H7 (cell line): ENCODE data around the gene EML1. TPM values are rescaled to one million over a fixed set of nuclear protein-coding genes. Genes with fewer than 3 reads are reported as not detected.
A peak's percentile ranks its signal among the peaks of the same experiment; 100 is the strongest.
"Not testable (repeated sequence)": the region's sequence is repeated elsewhere in the genome, so short reads cannot be mapped to it uniquely, and the experiment has no call there.

ENCODE experiments used
- DNase-seq: peaks from one replicate; pipeline ENCODE4 v3.0.0; 2012
- H3K27me3 ChIP-seq: 2 replicates; pipeline ENCODE4 v1.6.0; 2011; ENCODE audit warnings: mild to moderate bottlenecking, low read length; ENCODE audit not compliant: control insufficient read depth, insufficient read depth
- H3K36me3 ChIP-seq: replicated peaks from 2 replicates; pipeline ENCODE4 v1.5.1; 2011; ENCODE audit warnings: low read length; ENCODE audit not compliant: control insufficient read depth, insufficient read depth
- H3K4me3 ChIP-seq: 2 replicates; pipeline ENCODE4 v1.5.1; 2011; ENCODE audit warnings: low read depth, mild to moderate bottlenecking, control low read depth, low read length, moderate library complexity; ENCODE audit not compliant: insufficient read depth
- total RNA-seq: library from RNA; depleted of rRNA; stranded (reverse); fragments of >200 nt; shearing (Covaris generic); gene quantifications from 2 replicates; pipeline ENCODE4 v1.2.3, GENCODE V29; 2014

Gene EML1
- total RNA-seq, 1 experiment from 2014 or later = 19.1 TPM

DNA sequence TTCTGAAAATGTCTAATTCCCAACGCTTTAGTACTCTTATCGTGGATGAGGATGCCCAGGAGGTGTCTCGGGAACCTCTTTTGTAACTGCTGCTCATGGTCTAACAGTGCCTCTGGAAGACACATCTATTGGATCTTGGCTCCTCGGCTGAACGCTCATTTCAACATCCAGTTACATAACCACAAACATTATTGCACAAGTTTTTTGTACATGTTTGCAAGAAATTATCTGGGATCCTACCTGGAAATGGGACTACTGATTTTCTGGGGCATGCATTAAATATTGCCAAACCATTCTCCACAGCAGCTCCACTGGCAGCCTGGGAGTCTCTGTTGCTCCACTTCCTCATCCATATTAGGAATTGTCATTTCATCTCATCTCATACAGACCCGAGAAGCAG, 154.5 kb downstream of the EML1 start:
- Histone ChIP-seq H3K36me3 (no peaks in the 10 kb centered on the region), H3K4me3 (no peak overlapping the region), H3K27me3 (no peaks in the 10 kb centered on the region; the same call in 1 of the 2 replicates)
- DNase-seq = no peak

DNA sequence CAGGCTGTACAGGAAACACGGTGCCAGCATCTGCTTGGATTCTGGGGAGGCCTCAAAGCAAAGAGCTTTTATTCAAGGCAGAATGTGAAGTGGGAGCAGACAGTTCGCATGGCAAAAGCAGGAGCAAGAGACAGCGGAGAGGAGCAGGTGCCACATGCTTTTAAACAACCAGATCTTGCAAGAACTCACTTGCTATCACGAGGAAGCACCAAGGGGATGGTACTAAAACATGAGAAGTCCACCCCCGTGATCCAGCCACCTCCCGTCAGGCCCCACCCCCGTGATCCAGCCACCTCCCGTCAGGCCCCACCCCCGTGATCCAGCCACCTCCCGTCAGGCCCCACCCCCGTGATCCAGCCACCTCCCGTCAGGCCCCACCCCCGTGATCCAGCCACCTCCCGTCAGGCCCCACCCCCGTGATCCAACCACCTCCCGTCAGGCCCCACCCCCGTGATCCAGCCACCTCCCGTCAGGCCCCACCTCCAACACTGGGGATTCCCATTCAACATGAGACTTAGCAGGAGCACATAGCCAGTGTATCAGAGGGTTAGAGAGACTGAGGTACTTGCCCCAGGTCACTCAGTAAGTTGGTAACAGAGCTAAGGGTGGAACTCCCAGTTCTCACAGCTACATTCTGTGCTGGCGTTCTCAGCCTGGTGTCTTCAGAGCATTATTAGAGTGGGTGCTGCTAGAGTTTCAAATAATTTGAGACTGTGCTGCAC, 156.0 kb downstream of the EML1 start:
- peak; percentile 58 for DNase-seq
- H3K36me3 ChIP-seq = not testable (repeated sequence)

DNA sequence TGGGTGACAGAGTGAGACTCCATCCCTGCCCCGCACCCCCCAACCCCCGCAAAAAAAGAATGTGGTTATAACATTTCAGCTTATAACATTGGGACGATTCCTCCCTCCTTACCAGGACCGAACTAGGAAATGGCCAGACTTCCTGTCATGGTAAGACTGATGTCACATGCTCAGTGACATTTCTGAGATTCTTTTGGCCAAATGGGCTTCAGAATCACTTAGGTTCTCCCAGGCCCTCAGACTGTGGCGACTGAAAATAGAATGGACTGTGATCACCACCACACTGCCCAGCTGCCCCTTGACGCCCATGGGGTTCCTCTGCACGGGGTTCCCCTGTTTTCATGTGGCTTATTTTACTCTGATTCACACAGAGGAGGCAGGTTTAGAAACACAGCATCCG, 157.0 kb downstream of the EML1 start:
- no peaks in the 10 kb centered on the region; the same call in 1 of the 2 replicates for H3K27me3 ChIP-seq
- H3K4me3 ChIP-seq = no peak overlapping the region
- no peak for DNase-seq
- no peaks in the 10 kb centered on the region for H3K36me3 ChIP-seq

More for the DNA sequence above, 156.0 kb downstream of the EML1 start:
- not testable (repeated sequence) for H3K4me3 ChIP-seq, H3K27me3 ChIP-seq

DNA sequence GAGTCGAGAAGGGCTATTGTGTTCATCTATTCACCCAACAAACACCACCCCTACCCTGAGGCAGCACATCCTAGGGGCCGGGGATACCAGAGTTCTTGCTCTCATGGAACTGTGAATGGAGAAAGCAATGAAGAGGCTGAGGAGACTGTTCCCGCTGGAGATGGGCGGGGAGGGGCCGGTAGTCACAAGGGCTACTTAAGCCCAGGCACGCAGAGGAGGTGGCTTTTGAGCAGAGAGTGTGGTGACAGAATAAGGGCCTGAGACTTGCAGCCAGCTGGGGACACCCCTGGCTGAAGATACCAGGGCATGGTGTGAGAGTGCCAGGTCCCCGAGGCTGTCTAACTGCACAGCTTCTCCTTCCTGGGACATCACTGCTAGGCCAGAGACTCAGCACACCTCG, 157.9 kb downstream of the EML1 start:
- H3K27me3 ChIP-seq = no peaks in the 10 kb centered on the region; the same call in 1 of the 2 replicates
- no peaks in the 10 kb centered on the region for H3K36me3 ChIP-seq
- no peak overlapping the region for H3K4me3 ChIP-seq
- DNase-seq = no peak

DNA sequence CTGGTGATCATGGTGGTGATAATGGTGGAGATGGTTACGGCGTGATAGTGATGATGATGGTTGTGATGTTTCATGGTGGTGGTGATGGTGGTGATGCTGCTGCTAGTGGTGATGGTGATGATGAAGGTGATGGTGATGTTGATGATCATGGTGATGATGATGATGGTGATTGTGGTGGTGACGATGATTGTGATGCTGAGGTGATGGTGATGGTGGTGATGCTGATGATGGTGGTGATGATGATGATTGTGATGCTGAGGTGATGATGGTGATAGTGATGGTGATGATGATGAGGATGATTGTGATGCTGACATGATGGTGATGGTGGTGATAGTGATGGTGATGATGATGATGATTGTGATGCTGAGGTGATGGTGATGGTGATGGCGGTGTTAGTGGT, 158.8 kb downstream of the EML1 start:
- H3K36me3 ChIP-seq = no peaks in the 10 kb centered on the region
- H3K4me3 ChIP-seq = no peak overlapping the region
- DNase-seq = no peak
- H3K27me3 ChIP-seq = no peaks in the 10 kb centered on the region

DNA sequence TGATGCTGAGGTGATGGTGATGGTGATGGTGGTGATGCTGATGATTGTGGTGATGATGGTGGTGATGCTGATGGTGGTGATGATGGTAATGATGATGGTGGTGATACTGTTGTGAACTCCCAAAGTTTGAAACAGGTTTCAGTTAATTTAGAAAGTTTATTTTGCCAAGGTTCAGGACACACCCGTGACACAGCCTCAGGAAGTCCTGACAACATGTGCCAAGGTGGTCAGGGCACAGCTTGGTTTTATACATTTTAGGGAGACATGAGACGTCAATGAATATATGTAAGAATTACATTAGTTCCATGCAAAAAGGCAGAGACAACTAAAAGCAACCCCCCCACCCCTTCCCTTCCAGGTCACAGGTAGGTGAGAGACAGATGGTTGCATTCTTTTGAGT, 159.2 kb downstream of the EML1 start:
- H3K4me3 ChIP-seq = no peak overlapping the region
- no peaks in the 10 kb centered on the region for H3K27me3 ChIP-seq
- no peak for DNase-seq
- no peaks in the 10 kb centered on the region for H3K36me3 ChIP-seq

DNA sequence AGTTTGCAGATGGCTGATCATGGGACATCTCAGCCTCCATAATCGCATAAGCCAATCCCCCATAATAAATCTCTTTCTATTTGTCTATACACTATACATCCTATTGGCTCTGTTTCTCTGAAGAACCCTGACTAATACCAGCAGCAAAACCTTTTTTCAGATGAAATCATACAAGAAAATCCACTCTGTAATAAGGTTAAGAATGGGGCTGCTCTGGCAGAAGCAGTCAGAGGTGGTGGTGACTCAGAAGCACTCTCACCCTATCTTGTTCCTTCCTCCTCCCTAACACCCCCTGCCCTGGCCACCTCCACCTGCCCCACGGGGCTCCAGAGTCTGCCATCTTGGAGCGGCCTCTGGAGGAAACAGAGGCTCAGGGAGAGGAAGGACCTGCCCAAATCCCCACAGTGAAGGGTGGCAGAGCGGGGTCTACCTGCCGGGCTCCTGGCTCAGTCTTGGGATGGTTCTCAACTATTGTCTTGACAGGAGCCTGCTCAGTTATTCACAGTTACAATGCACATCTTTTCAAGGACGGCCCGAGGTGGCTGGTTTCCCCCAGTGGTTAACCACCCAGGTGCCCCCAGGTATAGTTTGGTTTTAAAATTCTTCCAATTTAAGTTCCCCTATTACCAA, 162.7 kb downstream of the EML1 start:
- Histone ChIP-seq H3K36me3 (no peaks in the 10 kb centered on the region), H3K27me3 (no peaks in the 10 kb centered on the region), H3K4me3 (no peak overlapping the region)
- DNase-seq = no peak

DNA sequence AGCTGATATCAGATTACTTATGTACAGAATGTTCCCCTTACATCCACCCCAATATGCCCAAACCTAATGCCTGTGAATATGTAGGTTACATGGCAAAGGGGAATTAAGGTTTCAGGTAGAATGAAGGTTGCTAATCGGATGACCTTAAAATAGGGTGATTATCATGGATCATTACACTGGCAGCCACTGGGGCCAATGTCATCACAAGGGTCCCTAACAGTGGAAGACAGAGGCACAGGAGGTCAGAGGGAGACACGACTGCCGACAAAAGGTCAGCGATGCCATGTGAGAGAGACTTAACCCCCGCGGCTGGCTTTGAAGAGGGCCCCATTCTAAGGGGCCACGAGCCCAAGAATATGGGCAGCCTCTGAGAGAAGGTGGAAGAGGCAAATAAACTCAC, 165.2 kb downstream of the EML1 start:
- Histone ChIP-seq H3K36me3 (no peaks in the 10 kb centered on the region), H3K27me3 (no peaks in the 10 kb centered on the region), H3K4me3 (no peak overlapping the region)
- no peak for DNase-seq

DNA sequence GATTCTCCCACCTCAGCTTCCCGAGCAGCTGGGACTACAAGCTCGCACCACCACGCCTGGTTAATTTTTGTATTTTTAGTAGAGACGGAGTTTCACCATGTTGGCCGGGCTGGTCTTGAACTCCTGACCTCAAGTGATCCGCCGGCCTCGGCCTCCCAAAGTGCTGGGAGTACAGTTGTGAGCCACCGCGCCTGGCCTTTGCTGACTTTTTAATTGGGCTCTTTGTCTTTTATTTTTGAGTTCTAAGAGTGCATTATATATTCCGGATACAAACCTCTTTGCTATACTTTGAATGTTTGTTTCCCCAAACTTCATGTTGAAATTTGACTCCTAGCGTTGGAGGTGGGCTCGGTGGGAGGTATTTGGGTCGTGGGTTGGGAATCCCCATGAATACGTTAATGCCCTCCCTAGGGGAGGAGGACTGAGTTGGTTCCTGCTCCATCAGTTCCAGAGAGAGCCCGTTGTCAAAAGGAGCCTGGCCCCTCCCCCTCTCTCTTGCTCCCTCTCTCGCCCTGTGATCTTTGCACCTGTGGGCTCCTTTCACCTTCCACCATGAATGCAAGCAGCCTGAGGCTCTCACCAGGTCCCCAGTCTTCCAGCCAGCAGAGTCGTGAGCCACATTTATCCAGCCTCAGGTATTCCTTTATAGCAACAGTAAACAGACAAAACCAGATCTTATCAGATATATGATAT, 168.8 kb downstream of the EML1 start:
- no peaks in the 10 kb centered on the region for H3K36me3 ChIP-seq
- peak; percentile 85 for DNase-seq

DNA sequence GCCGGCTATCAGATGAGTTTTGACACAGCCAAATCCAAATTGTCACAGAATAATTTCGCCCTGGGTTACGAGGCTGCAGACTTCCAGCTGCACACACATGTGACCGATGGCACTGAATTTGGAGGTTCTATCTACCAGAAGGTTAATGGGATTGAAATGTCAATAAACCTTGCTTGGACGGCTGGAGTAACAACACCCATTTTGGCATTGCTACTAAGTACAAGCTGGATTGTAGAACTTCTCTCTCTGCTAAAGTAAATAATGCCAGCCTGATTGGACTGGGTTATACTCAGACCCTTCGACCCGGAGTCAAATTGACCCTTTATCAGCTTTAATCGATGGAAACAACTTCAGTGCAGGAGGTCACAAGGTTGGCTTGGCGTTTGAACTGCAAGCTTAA, 171.8 kb downstream of the EML1 start:
- no peak for DNase-seq
- Histone ChIP-seq H3K36me3 (no peaks in the 10 kb centered on the region), H3K27me3 (peaks cover 11% of the 10 kb centered on the region), H3K4me3 (no peak overlapping the region)

More for the DNA sequence above, 168.8 kb downstream of the EML1 start:
- Histone ChIP-seq H3K27me3 (no peaks in the 10 kb centered on the region), H3K4me3 (no peak overlapping the region)

DNA sequence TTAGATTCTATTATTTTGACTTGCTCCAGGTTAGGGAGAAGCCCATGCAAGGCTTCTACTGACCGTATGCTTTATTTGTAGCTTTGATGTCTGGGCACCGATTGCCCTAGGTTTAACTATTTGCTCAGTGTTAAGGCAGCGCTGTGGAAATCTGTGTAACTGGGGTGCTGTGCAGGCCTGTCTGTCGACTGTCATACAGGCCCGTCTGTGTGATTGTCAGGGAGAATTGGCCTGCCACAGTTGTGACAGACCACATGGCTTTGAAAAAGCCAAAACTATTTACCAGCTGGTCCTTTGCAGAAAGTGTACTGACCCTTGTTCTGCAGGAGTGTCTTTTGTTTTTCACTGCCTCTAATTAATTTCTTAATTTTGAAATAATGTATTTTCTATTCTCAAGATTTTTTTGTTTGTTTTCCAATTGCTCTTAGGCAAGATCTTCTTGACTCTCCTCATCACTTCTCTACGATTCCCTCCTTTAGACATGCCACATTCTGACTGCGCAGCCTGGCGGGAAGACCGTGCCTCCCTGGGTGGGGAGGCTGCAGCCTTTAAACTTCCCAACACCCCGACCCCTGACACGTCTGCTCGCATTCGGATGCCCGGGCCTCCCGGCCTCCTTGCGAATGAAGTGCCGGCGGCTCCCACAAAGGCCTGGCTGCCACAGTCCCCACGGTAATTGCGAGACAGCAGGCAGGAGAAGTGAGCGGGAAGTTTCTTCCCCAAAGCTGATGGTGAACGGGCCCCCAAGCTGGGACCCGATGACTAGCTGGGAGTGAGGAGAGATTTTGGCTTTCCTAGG, 173.0 kb downstream of the EML1 start:
- no peak overlapping the region for H3K4me3 ChIP-seq
- peaks cover 20% of the 10 kb centered on the region for H3K27me3 ChIP-seq
- no peaks in the 10 kb centered on the region for H3K36me3 ChIP-seq
- DNase-seq = peak; percentile 42

DNA sequence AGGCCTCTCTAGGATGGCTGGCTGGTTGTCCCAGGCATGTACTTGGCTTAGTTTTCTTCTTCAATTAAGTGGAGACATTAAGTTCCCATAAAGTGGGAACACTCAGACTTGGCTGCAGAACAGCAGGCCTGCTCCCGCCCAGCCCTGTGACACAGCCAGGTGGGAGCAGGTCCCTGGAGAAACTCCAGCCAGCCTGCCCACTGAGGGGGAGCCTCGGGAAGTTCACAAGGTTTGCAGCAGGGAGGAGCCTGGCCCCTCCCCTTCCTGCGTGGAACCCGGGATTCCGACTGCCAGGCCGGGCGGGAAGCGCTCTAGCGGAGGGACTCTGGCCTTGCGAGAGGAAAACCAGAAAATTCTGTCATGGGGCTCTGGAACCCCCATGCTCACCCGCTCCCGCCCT, 173.7 kb downstream of the EML1 start:
- Histone ChIP-seq H3K27me3 (peaks cover 20% of the 10 kb centered on the region), H3K4me3 (no peak overlapping the region), H3K36me3 (no peaks in the 10 kb centered on the region)
- DNase-seq = peak; percentile 39

DNA sequence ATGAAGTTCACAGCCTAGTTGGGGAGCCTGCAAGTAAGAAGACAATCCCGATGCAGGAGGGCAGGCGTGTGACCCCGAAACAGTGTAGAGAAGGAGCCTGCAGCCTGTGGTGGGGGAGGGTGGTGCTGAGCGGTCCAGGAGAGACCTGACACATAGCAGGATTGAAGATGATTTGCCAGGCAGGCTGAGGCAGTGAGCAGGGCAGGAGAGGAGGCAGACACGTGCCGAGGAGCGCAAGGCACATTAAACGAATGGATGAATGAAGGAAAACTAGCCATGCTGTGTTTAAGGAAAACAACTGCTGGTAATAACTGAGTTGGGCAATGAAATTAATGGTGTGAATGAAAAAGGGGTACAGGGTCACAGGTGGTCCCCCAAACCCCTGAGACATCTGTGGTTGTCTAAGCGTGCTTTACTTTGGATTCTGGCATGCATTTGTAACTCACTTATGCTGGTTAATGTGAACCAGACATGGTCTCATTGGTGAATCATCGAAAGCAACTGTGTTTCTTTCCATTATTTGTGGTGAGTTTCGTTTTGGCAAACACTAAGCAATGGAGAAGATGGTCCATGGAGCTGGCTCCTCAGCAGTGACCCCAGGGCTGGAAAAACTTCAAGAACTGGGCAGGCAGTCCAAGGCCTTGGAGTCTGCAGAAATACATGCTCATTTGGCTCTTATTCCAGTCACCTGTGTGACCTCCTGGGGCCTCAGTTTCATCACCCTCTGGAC, 175.1 kb downstream of the EML1 start:
- H3K4me3 ChIP-seq = no peak overlapping the region
- H3K36me3 ChIP-seq = no peaks in the 10 kb centered on the region
- H3K27me3 ChIP-seq = peaks cover 25% of the 10 kb centered on the region
- DNase-seq = no peak

DNA sequence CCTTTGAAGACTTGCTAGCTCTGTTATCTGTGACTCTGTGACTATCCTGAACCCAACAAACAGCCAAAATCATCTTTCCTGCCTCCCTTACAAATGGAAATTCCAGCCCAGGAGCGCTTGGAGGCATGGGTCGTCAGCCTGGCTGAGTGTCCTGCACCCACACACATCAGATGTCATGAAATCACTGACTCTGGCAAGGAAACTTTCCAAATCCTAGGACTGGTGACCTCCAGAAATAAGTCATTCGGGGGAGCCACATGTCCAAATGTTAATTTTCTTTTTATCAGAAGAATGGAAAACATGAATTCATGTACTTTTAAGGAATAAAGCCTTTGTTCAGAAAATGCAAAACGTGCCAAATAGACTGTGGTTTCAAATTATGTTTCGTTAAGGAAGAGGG, 175.7 kb downstream of the EML1 start:
- Histone ChIP-seq H3K4me3 (no peak overlapping the region), H3K36me3 (no peaks in the 10 kb centered on the region), H3K27me3 (peaks cover 25% of the 10 kb centered on the region)
- DNase-seq = no peak
